NCI-H1694 treated with DMSO at 0.1 percent for 48 hours (cell line): ENCODE data around the gene AIFM3.
"Not testable (repeated sequence)": the region's sequence is repeated elsewhere in the genome, so short reads cannot be mapped to it uniquely, and the experiment has no call there.

Experiments
- DNase-seq: peaks from one replicate; lab custom pipeline; 2025; lab: John Stamatoyannopoulos, UW

The AIFM3 gene, protein sequence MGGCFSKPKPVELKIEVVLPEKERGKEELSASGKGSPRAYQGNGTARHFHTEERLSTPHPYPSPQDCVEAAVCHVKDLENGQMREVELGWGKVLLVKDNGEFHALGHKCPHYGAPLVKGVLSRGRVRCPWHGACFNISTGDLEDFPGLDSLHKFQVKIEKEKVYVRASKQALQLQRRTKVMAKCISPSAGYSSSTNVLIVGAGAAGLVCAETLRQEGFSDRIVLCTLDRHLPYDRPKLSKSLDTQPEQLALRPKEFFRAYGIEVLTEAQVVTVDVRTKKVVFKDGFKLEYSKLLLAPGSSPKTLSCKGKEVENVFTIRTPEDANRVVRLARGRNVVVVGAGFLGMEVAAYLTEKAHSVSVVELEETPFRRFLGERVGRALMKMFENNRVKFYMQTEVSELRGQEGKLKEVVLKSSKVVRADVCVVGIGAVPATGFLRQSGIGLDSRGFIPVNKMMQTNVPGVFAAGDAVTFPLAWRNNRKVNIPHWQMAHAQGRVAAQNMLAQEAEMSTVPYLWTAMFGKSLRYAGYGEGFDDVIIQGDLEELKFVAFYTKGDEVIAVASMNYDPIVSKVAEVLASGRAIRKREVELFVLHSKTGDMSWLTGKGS

DNA sequence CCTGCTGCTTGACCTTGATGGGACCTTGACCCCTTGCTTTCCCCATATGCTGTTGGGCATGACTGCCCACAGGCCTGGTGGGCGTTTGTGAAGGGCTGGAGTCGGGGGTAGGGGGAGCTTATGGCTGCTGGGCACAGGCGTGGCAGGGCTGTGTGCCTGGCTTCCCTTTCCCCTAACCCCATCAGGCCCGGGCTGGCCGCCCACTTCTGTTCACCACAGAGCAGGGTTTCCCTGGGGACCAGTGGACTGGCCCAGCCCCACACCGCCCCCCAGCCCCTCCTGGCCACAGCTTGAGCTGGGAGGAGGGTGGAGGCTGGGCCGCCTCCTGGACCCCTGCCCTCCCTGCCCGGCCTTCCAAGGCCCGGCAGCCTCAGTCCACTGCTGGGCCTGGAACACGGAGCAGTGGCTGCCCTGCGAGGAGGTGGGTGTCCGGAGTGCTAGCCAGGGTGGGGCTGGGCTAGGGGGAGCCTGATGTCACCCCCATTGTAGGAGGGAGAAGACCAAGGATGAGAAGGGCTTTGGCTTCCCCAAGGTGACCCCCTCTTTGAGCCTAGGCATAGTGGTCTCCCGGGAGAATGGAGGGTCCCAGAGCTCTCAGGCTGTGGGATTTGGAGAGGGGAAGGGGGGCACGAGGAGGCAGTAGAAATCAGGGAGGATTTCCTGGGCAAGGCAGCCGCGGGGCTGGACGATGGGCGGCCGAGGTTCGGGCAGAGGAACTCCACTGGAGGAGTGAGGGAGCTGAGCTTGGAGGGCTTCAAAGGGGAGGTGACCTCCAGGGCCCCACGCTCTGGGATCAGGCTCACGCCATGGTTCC lies at the start of gene AIFM3:
TSS of gene AIFM3 (plus strand) at position 373 of the 814 bp plus-strand sequence. CDS start 690 bp downstream, outside the sequence.
- DNase-seq: no peak

- DNase-seq: no peak
Observed at GRCh38 chr22:20918663-20919218, 48.3 kb upstream of the AIFM3 start.

GRCh38 chr22:20919718-20920117 lies 47.3 kb upstream of the AIFM3 start:
- no peak for DNase-seq

GRCh38 chr22:20920881-20921203 lies 46.2 kb upstream of the AIFM3 start:
- no peak for DNase-seq

DNA sequence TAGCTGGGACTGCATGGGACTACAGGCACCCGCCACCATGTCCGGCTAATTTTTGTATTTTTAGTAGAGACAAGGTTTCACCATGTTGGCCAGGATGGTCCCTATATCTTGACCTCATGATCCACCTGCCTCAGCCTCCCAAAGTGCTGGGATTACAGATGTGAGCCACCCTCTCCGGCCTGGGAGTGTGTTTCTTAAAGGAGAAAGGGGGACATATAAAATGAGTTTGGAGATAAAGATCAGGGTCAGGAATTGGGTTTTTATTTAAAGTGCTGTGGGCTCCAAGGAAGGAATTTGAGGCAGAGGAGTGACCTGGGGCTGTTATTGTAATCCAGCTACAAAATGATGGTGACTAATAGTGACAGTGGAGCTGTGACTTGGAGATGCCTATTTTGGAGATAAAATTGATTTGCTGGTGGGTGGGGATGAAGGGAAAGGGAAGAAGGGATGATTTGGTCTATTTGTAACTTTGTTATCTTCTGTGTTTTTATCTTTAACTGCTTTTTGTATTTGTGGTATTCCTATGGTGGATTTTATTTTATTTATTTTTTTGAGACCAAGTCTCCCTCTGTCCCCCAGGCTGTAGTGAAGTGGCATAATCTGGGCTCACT lies 44.8 kb upstream of the AIFM3 start:
- no peak for DNase-seq

GRCh38 chr22:20926243-20926642 lies 40.8 kb upstream of the AIFM3 start:
- no peak for DNase-seq

DNA sequence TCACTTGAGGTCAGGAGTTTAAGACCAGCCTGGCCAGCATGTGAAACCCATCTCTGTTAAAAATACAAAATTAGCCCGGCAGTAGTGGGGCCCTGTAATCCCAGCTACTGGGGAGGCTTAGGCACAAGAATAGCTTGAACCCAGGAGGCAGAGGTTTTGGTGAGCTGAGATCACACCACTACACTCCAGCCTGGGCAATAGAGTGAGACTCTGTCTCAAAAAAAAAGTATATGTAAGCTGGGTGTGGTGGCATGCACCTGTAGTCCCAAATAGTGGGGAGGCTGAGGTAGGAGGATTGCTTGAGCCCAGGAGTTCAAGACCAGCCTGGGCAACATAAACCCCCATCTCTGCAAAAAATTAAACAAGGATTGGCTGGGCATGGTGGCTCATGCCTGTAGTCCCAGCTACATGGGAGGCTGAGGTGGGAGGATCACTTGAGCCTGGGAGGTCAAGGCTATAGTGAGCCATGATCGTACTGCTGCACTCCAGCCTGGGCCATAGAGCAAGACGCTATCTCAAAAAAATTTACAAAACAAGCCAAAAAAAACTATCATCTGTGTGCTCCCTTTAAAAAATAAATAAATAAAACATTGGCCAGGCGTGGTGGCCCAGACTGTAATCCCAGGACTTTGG lies 39.0 kb upstream of the AIFM3 start:
- no peak for DNase-seq

DNA sequence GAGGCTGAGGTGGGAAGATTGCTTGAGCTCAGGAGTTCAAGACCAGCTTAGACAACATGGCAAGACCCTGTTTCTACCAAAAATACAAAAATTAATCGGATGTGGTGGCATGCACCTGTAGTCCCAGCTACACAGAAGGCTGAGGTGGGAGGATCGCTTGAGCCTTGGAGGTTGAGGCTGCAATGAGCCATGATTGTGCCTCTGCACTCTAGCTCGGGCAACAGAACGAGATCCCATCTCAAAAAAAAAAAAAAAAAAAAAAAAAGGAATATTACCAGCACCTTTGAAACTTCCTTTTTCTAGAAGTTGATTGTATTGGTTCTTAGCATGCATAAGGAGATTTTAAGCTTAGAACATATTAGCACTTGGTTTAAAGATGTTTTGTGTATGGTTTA lies 38.5 kb upstream of the AIFM3 start:
- DNase-seq: no peak

- no peak for DNase-seq
Observed at GRCh38 chr22:20930004-20930403, 37.1 kb upstream of the AIFM3 start.

DNA sequence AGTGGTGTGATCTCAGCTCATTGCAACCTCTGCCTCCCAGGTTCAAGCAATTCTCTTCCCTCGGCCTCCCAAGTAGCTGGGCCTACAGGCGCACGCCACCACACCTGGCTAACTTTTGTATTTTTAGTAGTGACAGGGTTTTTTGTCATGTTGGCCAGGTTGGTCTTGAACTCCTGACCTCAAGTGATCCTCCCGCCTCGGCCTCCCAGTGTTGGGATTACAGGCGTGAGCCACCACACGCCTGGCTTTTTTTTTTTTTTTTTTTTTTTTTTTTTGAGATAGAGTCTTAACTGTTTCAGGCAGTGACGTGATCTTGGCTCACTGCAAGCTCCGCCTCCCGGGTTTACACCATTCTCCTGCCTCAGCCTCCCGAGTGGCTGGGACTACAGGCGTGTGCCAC lies 36.6 kb upstream of the AIFM3 start:
- DNase-seq: not testable (repeated sequence)

DNA sequence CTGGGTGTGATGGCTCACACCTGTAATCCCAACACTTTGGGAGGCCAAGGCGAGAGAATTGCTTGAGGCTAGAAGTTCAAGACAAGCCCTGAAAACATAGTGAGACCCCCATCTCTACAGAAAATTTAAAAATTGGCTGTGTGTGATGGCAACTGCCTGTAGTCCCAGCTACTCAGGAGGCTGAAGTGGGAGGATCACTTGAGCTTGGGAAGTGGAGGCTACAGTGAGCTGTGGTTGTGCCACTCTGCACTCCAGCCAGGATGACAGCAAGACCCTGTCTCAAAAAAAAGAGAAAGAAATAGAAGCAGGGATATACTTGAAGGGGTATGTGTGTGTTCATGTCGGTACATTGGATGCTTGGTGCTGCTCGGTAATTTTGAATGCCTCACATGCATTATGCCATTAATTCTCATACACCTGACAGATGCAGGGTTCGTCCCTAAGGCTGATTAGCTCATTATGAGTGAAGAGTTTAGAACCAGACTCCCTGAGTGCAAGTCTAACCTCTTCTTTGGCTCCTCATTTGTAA lies 35.9 kb upstream of the AIFM3 start:
- no peak for DNase-seq

DNA sequence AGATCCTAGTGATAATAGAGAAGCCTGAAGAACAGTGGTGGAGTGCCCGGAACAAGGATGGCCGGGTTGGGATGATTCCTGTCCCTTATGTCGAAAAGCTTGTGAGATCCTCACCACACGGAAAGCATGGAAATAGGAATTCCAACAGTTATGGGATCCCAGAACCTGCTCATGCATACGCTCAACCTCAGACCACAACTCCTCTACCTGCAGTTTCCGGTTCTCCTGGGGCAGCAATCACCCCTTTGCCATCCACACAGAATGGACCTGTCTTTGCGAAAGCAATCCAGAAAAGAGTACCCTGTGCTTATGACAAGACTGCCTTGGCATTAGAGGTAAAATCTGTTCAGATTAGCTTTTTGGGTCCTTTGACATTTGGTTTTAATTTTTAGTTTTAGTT lies 33.1 kb upstream of the AIFM3 start:
- DNase-seq: no peak

GRCh38 chr22:20935049-20935448 lies 32.0 kb upstream of the AIFM3 start:
- not testable (repeated sequence) for DNase-seq

DNA sequence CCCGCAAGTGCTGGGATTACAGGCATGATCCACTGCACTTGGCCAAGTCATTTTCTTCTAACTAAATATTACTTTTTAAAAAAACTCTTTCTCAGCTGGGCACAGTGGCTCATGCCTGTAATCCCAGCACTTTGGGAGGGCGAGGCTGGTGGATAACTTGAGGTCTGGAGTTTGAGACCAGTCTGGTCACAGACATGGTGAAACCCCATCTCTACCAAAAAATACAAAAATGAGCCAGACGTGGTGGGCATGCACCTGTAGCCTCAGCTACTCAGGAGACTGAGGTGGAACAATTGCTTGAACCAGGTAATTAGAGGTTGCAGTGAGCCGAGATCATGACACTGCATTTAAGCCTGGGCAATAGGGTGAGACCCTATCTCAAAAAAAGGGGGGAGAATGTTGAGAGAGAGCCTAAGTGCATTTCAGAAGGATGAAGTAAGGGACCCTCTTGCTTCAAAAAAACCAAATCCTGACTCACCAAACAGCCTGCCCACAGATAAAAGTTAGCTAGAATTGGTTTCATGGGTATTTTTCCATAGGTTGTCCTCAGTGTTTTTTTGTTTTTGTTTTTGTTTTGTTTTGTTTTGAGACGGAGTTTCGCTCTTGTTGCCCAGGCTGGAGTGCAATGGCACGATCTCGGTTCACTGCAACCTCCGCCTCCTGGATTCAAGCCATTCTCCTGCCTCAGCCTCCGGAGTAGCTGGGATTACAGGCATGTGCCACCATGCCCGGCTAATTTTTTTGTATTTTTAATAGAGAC lies 31.1 kb upstream of the AIFM3 start:
- not testable (repeated sequence) for DNase-seq

DNA sequence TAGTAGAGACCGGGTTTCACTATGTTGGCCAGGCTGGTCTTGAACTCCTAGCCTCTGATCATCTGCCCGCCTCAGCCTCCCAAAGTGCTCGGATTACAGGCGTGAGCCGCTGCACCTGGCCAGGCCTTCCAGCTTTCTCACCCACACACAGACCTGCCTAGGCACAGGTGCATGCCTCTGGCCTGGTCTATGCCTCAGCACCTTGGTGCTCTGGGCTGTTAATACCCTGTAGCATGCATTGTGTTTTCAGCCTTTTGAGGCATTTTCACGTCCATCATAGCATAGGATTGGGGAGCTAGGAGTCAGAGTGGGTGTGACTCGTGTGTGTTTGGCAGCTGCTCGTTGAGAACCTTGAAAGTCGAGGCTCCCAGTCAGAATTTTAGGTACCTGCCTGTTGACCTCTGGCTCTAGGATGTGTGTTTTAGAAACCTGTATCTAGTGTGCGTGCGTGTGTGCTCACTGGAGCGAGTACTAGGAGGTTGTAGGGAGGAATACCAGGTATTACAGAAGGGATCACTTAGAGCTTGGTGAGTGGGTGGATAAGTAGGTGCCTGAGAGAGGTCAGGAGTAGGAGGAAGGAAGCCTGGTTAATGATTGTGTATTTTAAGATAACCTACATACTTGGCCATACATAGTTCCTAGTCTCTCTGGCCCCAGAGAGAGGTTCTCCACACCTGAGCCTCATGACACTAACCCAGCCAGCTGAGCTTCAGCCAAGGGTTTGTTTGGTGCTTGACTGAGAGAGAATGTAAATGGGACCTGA lies 29.8 kb upstream of the AIFM3 start:
- DNase-seq: no peak

DNA sequence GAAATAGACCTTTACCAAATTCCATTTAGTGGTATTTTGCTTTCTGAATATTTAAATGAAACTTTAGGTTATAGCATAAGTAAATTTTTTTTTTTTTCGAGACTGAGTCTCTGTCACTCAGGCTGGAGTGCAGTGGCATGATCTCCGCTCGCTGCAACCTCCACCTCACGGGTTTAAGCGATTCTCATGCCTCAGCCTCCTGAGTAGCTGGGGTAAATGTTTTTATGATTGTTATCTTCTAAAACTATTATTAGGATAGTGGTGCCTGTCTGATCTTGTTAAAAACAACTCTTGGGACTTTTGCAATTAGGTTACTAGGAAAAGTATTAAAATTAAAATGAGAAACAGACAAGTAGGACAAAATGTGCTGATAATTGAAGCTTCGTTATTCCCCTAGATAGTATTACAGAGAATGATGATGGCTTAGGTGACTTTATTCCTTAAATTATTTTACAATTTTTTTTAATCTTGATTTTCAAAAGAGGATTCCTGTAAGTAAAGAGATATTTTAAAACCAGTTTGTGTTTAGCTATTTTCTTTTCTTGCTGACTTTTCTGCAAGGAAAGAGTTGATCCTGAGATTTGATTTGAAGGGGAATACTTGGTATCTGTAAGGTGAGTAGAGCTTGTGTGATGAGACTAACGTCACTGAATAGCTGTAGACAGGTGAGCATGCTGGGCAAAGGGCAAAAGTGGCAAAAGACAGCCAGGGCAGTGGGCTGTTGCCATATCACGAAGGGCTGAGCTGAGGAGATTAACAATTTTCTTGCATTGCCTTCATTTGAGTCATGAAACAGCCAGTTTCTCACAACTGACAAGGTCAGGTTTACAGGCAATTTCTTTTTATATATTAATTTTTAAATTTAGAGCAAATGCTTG lies 29.0 kb upstream of the AIFM3 start:
- DNase-seq: no peak

GRCh38 chr22:20939457-20940185 lies 27.4 kb upstream of the AIFM3 start:
- not testable (repeated sequence) for DNase-seq

- peak; percentile 58 for DNase-seq
Observed at GRCh38 chr22:20940186-20940651, 26.8 kb upstream of the AIFM3 start.
